ENCODE results near the gene CYP20A1. TPM values are rescaled to one million over a fixed set of nuclear protein-coding genes. Genes with fewer than 3 reads are reported as not detected.
A peak's percentile ranks its signal among the peaks of the same experiment; 100 is the strongest.
"Not testable (repeated sequence)": the region's sequence is repeated elsewhere in the genome, so short reads cannot be mapped to it uniquely, and the experiment has no call there.

The CYP20A1 gene
- total and polyA plus RNA-seq, 9 of the 15 experiments (the other 6 are each of a cell fraction or from before 2014, with no cell fraction given) = 10.3 to 31.7 (median 12.4) TPM

DNA sequence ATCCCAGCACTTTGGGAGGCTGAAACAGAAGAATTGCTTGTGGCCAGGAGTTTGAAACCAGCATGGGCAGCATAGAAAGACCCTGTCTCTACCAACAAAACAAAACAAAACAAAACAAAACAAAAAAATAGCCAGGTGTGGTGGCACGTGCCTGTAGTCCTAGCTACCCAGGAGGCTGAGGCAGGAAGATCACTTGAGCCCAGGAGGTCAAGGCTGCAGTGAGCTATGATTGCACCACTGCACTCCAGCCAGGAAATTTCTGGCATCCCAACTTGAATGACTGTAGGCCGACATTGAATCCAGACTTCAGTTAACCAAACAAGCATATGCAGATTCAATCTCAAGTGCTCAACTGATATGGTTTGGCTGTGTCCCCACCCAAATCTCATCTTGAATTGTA, 9.1 kb upstream of the CYP20A1 start:
- H3K9me1 ChIP-seq (ENCODE audit: control insufficient read depth, insufficient read depth, low read length); CTCF ChIA-PET (ENCODE audit: low intra/inter-chr PET ratio); H4K20me1 ChIP-seq (replicated peaks; ENCODE audit: control insufficient read depth, insufficient read depth, low read length); H3K9me3 ChIP-seq (replicated peaks; ENCODE audit: control insufficient read depth, insufficient read depth, low read depth, low read length); H3K4me3 ChIP-seq; H3K4me2 ChIP-seq (ENCODE audit: insufficient read depth, low read length); BruUV-seq (replicated peaks); FAIRE-seq; H3K79me2 ChIP-seq (ENCODE audit: control insufficient read depth, insufficient read depth, low read length); POLR2A ChIA-PET; in situ Hi-C loops (cut with MboI); H3K4me1 ChIP-seq (replicated peaks in 1 of 2; ENCODE audit: control insufficient read depth in 2 of 2, insufficient read depth in 2 of 2, low read length in 2 of 2); H2AFZ ChIP-seq (ENCODE audit: low read depth, low read length); H3K36me3 ChIP-seq (ENCODE audit: control insufficient read depth, insufficient read depth, low read length); H3K27me3 ChIP-seq (ENCODE audit: control insufficient read depth in 2 of 2, insufficient read depth in 2 of 2, low read length in 2 of 2); H3K27ac ChIP-seq (ENCODE audit: extremely low read depth, low read depth, low read length); ATAC-seq; DNase-seq (ENCODE audit: extremely low read depth in 1 of 4, low spot score in 3 of 4); H3K9ac ChIP-seq (ENCODE audit: insufficient read depth in 1 of 2, low read depth in 2 of 2, low read length in 2 of 2): not testable (repeated sequence)
- WGBS (ENCODE audit: insufficient coverage, low coverage, missing lambda C conversion rate) = 25% methylated on average over 2 of the region's 2 CpGs
- intact Hi-C loops (cut with micrococcal nuclease) = loop anchor here (10.0 kb wide), 3 partner anchors 215 to 645 kb away; partner anchors contain the start of gene NBEAL1
- TF ChIP-seq ZNF316 (IDR thresholded peaks at IDR 0.05) = peak; percentile 16; the same call in 1 of the 2 replicates
- TF ChIP-seq C11orf30 (IDR thresholded peaks at IDR 0.05; ENCODE audit: low read depth) = peak; percentile 19; the same call in 1 of the 2 replicates

DNA sequence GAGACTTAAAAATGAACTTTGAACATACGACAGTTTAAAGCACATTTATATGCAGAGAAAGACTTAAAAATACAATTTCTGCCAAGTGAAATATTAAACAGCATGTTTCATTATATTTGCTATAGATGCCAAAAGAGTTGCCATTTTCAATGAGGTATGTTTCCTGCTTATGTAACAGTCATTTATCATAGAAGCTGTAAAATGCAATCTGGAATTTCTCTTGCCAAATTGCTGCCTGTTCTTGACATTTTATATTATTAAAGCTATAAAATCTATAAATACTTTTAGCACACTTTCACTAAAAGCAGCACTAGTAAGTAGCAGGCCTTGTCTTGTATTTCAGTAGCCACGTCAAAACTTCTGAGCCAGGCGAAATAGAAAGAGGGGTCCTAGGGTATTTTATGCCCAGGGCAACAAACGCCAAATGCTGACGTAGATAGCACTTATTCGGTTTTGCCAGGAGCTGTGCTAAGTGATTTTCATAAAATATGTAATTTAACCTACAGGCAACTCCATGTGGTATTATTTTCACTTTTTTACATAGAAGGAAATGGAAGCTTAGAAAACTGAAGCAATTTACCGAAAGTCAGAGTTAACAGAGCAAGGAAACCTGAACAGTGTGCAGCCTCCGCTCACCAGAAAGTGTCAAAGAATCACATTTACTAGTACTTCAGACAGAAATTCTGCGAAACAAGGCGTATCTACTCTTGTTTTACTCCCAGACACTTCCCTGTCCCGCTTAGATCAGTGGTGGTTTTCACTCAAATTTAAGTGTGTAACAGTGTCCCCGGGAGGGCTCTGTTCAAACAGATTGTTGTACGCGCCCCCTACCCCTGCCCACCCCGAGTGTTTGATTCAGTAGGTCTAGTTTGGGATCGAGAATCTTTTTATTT, 1.2 kb upstream of the CYP20A1 start:
- Histone ChIP-seq H2AFZ (ENCODE audit: low read depth, low read length) (peak overlapping the region; percentile 86), H3K79me2 (ENCODE audit: control insufficient read depth, insufficient read depth, low read length) (peaks cover 29% of the 10 kb centered on the region), H3K9ac (ENCODE audit: insufficient read depth in 1 of 2, low read depth in 2 of 2, low read length in 2 of 2) (peak overlapping the region; percentile 80 to 94), H3K27me3 (ENCODE audit: control insufficient read depth in 2 of 2, insufficient read depth in 2 of 2, low read length in 2 of 2) (no peaks in the 10 kb centered on the region), H3K9me3 (replicated peaks; ENCODE audit: control insufficient read depth, insufficient read depth, low read depth, low read length) (no peaks in the 10 kb centered on the region), H3K36me3 (ENCODE audit: control insufficient read depth, insufficient read depth, low read length) (peaks cover 11% of the 10 kb centered on the region; the same call in 1 of the 3 replicates), H4K20me1 (replicated peaks; ENCODE audit: control insufficient read depth, insufficient read depth, low read length) (no peaks in the 10 kb centered on the region), H3K4me1 (replicated peaks in 1 of 2; ENCODE audit: control insufficient read depth in 2 of 2, insufficient read depth in 2 of 2, low read length in 2 of 2) (peaks cover 5 to 7% of the 10 kb centered on the region in 2 experiments; a peak in 3 of 5 replicates), H3K27ac (ENCODE audit: extremely low read depth, low read depth, low read length) (peak overlapping the region; percentile 91), H3K4me2 (ENCODE audit: insufficient read depth, low read length) (peak overlapping the region; percentile 76), H3K4me3 (peak overlapping the region; percentile 63), H3K9me1 (ENCODE audit: control insufficient read depth, insufficient read depth, low read length) (no peaks in the 10 kb centered on the region)
- POLR2A ChIA-PET = interaction anchor here (0.5 to 1.7 kb wide), 3 partner anchors 12 to 194 kb away, joined by 3 to 4 read pairs (median 3); no protein-coding TSS in a partner anchor
- WGBS (ENCODE audit: insufficient coverage, low coverage, missing lambda C conversion rate) = 9% methylated on average over 14 of the region's 16 CpGs
- FAIRE-seq (peak; percentile 80), DNase-seq (ENCODE audit: extremely low read depth in 1 of 4, low spot score in 3 of 4) (peak; percentile 5 to 49 (median 14)), ATAC-seq (no peak; the same call in 2 of the 3 replicates)
- BruUV-seq (replicated peaks) = no TSS peak
- in situ Hi-C loops (cut with MboI) = no loop called here
- intact Hi-C loops (cut with micrococcal nuclease) = loop anchor here (10.0 kb wide), 3 partner anchors 223 to 653 kb away; partner anchors contain the start of gene NBEAL1
- CTCF ChIA-PET (ENCODE audit: low intra/inter-chr PET ratio) = no interaction called here
- TF ChIP-seq, protein P1, sequence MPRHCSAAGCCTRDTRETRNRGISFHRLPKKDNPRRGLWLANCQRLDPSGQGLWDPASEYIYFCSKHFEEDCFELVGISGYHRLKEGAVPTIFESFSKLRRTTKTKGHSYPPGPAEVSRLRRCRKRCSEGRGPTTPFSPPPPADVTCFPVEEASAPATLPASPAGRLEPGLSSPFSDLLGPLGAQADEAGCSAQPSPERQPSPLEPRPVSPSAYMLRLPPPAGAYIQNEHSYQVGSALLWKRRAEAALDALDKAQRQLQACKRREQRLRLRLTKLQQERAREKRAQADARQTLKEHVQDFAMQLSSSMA (CRISPR knock-in tag; IDR thresholded peaks at IDR 0.05) = no peak

Data from K562 (cell line).